Suppressor macrophage treated with lipopolysaccharide for 1 hour (primary cell): ENCODE measurements around the gene CASP8.

Source experiments
- DNase-seq, 3 donors: peaks; one replicate each; pipeline ENCODE4 v3.0.0-alpha.2; 2020 to 2022

Gene CASP8

DNA sequence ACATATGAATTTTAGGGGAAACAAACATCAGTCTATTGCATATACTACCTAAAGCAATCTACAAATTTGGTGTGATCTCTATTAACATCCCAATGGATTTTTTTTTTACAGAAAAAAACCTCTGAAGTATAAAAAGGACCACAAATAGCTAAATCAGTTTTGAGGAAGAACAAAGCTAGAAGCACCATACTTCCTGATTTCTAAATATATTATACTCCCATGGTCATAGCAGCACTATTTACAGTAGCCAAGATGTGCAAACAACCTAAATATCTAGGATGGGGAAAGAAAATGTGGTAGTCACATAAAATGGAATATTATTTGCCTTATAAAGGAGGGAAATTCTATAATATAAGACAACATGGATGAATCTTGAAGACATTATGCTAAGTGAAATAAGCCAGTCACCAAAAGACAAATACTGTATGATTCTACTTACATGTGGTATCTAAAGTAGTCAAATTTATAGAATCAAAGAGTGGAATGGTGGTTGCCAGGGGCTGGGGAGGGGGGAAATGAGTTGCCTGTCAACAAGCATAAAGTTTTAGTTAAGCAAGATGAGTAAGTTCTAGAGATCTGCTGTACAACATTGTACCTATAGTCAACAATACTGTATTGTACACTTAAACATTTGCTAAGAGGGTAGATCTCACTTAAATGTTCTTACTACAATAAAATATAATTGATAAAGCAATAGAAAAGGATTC, 17.6 kb upstream of the CASP8 start:
- peak in 2 of 3 donors; percentile 47 to 53 for DNase-seq

DNA sequence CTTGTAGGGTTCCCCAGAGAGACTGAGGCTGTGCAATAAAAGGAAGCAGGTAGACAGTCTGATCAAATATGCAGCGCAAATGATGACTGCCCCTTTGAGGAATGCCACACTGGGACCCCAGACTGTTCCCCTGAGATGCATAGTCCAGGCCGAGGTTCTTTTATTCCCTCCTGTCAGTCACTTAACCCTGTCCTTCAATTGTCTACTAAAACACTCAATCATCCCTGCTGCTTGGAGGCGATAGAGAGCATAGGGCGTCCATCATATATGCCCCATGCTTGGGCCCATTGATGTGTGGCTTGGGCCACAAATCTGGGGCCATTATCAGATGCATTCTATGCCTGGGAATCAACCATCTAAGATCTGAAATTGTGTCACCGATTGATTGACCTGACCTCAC, 15.5 kb upstream of the CASP8 start:
- peak in 1 of 3 donors; percentile 8 for DNase-seq

- DNase-seq, result peak; percentile 32 to 62 (median 61)
Observed at GRCh38 chr2:201246280-201246679, 14.1 kb upstream of the CASP8 start.

DNA sequence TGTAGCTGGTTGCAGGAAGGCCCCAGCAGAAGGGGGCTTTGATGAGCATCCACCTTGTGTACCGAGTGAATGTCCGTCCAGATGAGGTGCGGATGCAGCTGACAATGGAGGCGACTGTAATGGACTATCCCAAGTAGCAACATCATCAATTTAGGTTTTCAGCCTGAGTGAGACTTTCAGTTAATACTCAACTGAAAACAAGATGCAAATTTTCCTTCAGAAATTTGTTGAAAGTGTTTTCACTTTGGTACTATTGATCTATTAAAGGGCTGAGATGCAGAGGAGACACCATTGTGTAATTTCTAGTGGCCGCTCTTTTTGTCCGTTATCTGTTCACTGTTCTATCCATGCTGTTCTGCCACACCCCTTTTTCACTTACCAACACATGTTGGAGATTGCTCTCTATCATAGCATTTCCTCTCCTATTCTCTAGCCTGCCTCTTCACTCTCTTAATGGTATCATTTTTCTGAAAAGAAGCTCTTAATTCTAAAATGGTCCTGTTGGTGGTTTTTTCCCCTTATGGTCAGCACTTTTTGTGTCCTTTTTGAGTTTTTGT, 12.0 kb upstream of the CASP8 start:
- DNase-seq, result no peak

GRCh38 chr2:201249889-201250288, 10.4 kb upstream of the CASP8 start:
- no peak for DNase-seq

GRCh38 chr2:201250741-201251140, 9.6 kb upstream of the CASP8 start:
- no peak for DNase-seq

DNA sequence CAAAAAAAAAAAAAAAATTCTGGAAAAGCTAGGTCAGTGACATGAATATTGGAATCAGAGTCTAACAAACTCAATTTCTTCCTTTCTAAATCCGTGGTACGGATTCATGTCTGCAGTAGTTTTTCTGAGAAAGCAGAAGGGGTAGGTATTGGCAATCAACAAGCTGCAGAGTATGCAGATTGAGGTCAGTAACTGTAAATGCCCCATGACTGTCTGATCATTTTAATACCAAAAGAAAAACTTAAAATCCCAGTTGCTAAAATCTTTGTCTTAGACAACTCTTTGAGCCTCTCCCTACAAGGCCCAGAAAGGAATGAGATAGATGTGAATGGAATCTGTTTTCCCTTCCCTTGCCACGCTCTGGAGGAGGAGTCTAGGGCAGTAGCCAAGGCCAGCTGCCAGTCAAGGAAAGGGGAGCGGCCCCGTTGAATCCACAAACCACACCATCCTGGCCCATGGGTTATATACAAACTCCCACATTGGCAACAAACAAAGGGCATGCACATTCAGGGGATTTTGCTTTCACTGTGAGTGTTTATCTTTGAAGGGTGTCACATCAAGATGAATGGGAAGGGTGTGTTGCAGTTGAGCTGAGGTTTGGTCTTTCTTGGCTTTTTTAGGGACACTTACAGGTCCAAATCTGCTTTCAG, 6.1 kb upstream of the CASP8 start:
- peak in 1 of 3 donors; percentile 47 for DNase-seq

GRCh38 chr2:201255408-201256033, 4.8 kb upstream of the CASP8 start:
- DNase-seq, result no peak

GRCh38 chr2:201256082-201256481, 4.3 kb upstream of the CASP8 start:
- DNase-seq, result no peak

- DNase-seq, result peak in 1 of 3 donors; percentile 75
Observed at GRCh38 chr2:201257381-201257955, 2.9 kb upstream of the CASP8 start.

GRCh38 chr2:201257956-201258665, 2.2 kb upstream of the CASP8 start:
- peak; percentile 55 to 87 (median 84) for DNase-seq

DNA sequence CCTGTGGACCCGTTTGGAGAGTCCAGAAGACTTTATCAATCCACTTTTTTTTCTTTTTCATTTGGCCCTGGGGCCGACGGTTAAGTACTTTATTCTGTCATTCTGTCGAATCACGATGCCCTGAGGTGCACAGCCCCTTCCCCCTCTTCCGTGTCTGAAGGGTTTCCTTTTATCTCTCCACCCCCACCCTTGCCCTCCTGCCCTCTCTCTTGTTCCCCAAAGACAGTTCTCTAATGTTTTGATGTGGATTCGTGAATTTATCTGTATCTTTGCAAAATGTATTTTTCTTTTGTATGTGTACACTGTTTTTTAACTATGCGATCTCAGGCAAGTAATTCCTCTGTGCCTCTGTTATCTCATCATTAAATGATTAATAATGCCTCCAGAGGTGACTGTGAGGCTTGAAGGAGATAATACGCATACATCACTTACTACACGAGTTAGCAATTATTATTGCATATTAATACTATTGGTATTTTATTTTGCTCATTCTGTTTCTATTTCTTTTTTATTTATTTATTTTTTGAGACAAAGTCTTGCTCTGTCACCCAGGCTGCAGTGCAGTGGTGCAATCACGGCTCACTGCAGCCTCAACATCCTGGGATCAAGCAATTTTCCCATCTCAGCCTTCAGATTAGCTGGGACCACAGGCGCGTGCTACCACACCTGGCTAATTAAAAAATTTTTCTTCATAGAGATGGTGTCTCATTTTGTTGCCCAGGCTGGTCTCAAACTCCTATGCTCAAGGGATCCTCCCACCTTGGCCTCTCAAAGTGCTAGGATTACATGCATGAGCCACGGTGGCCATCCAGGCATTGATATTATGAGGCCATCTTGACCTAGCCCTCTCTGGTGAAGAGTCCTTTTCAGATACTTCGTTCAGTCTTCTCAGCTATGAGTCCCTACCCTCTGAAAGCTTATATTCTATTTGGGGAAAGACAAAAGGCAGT, 1.4 kb upstream of the CASP8 start:
- DNase-seq, result peak in 1 of 3 donors; percentile 26

DNA sequence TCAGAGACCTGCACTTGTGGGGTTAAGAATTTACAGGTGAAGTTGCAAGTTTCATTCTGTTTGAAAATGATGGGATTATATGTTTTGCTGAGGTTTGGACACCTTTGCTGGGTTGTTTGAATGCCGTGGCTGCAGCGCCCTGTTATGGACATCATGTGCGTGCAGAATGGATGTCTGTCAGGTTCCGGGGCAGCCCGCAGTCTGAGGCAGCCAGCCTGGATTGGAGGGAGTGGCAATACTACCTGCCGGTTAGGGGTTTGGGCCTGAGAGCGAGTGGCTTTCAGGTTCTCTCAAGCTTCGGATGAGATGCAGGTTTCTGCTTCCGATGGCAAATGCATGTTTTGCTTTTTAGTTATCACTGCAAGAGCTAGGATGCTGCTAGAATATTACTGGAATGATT, 1.1 kb downstream of the CASP8 start:
- DNase-seq, result no peak

GRCh38 chr2:201261906-201262305, 1.6 kb downstream of the CASP8 start:
- no peak for DNase-seq

- no peak for DNase-seq
Observed at GRCh38 chr2:201262718-201263117, 2.4 kb downstream of the CASP8 start.

DNA sequence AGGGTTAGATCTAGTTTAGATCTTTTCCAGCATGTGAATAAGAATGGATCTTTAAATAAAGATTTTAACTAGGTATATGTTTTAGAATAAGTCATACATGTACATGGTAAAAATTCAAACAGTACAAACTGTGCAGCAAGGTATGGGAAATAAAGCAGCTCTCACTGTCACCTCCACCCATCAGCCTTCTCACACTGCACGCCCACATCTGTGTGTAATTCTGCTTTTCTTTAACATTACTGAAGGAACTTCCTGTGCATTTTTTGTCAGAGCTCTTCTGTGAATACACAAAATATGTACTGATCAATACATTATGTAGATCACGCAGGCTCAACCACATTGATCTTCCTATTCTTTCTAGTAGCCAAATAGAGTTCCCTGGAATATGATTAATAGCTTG, 3.4 kb downstream of the CASP8 start:
- peak; percentile 57 to 62 (median 59) for DNase-seq

DNA sequence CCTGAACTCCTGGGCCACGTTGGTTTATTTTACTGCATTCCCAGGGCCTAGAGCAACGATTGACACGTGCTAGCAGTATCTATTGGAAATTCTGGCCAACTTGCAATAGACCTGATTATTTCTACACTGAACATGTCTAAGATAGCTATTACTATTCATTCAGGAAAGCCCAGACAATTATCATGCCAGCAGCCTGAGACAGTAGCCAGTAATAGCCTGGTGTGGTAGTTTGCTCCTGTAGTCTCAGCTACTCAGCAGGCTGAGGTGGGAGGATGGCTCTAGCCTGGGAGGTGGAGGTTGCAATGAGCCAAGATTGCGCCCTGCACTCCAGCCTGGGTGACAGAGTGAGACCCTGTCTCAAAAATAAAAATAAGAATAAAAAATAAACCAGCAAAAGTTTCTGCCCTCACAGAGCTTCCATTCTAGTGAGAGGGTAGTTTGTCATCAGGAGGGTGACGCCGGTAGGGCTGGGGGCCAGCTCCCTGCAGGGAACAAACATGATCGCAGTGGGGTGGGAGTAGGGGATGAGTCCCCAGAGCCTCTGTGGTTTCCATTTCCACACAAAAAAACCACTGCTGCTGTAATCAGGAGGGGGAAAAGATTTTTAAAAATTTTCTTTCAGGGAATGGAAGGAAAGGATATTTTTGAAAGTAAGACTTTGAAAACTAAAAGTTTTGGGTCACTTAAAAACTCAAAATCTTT, 4.3 kb downstream of the CASP8 start:
- peak; percentile 26 to 44 (median 31) for DNase-seq

DNA sequence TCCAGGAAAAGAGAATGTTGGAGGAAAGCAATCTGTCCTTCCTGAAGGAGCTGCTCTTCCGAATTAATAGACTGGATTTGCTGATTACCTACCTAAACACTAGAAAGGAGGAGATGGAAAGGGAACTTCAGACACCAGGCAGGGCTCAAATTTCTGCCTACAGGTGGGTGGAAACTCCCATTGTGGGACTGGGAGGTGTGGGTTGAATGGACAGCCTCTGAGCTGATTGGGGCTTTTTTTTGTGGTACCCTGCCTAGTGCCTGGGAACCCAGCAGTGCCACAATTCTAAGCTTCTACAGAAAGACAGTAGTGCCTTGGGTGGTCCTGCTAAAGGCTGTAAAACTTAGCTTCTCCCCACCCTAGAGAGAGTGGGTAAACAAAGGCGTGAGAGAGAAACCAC, 6.3 kb downstream of the CASP8 start:
- DNase-seq, result no peak

DNA sequence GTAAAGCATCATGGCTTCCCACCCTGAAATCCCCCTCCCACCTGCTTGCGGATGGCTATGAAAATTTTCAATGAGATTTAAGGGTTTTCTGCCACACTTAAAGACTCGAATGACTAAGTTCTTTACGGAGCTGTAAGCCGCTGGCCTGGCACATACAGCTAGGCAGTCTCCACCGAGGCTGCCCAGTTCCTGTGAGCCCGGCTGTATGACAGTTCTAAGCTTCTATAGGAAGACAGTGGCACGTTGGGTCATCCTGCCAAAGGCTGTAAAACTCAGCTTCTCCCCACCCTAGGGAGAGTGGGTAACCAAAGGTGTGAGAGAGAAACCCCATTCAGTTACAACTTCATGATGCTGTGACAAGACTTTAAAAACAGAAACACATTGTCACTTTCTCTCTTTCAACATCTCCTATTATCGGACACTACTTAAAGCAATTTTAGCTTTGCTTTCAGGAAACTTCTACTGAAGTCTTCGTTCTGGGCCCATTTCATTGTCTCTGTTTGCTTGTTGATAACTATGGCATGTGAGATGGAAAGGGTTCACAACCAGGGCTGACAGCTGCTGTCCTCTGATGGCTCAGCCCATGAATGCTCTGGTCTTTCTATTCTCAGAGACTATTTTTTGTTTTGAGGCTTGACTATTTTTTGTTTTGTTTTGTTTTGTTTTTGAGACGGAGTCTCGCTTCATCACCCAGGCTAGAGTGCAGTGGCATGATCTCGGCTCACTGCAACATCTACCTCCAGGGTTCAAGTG, 7.1 kb downstream of the CASP8 start:
- no peak for DNase-seq

DNA sequence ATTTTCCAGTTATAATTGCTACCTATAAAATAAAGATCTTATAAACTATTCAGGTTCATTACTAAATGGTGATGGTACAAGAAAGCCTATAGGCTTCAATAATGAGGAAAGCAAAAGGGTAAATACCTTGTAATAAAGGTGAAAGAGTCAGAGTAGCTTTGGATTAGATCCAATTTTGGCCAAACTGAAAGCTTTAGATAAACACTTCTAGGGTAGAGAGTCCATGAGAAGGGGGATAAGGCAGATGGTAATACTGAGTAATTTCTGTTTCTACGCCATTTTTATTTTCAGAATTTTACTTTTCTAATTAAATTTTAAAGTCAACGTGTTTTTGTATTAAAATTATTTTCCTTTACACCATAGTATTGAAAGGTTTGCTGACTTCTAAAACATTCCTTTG, 9.4 kb downstream of the CASP8 start:
- DNase-seq, result no peak
